Smooth muscle cell (in vitro differentiated cells): ENCODE results near the gene C5orf47. TPM values are rescaled to one million over a fixed set of nuclear protein-coding genes. Genes with fewer than 3 reads are reported as not detected.
"Not testable (repeated sequence)": the region's sequence is repeated elsewhere in the genome, so short reads cannot be mapped to it uniquely, and the experiment has no call there.

Source experiments
- DNase-seq: peaks from one replicate; lab custom pipeline; 2025; ENCODE audit not compliant: unreplicated experiment; lab: John Stamatoyannopoulos, UW
- H2AFZ ChIP-seq: fragments of 200-600 bp; sonication (generic); 2 replicates; pipeline ENCODE4 v1.6.0; 2016; ENCODE audit warnings: antibody characterized with exemption, low read depth, mild to moderate bottlenecking
- H3F3A ChIP-seq: fragments of 200-600 bp; sonication (generic); 2 replicates; pipeline ENCODE4 v1.6.0; 2017; ENCODE audit warnings: antibody characterized with exemption, low read depth
- H3K27ac ChIP-seq: fragments of 200-600 bp; sonication (generic); 2 replicates; pipeline ENCODE4 v1.5.1; 2016; ENCODE audit warnings: low read depth, mild to moderate bottlenecking
- H3K27me3 ChIP-seq: fragments of 200-600 bp; sonication (generic); 2 replicates; pipeline ENCODE4 v1.6.1; 2016; ENCODE audit warnings: low read depth, mild to moderate bottlenecking
- H3K36me3 ChIP-seq: fragments of 200-600 bp; sonication (generic); 2 replicates; pipeline ENCODE4 v1.5.1; 2016; ENCODE audit warnings: low read depth
- H3K4me1 ChIP-seq: fragments of 200-600 bp; sonication (generic); 2 replicates; pipeline ENCODE4 v1.5.1; 2016; ENCODE audit warnings: low read depth
- H3K4me2 ChIP-seq: fragments of 200-600 bp; sonication (generic); 2 replicates; pipeline ENCODE4 v1.6.0; 2016; ENCODE audit warnings: mild to moderate bottlenecking
- H3K4me3 ChIP-seq: fragments of 200-600 bp; sonication (generic); 2 replicates; pipeline ENCODE4 v1.5.1; 2016; ENCODE audit warnings: mild to moderate bottlenecking
- H3K79me2 ChIP-seq: fragments of 200-600 bp; sonication (generic); 2 replicates; pipeline ENCODE4 v1.6.0; 2016; ENCODE audit warnings: low read depth, mild to moderate bottlenecking
- H3K9ac ChIP-seq: fragments of 200-600 bp; sonication (generic); 2 replicates; pipeline ENCODE4 v1.6.0; 2016; ENCODE audit warnings: low read depth
- H3K9me3 ChIP-seq: fragments of 200-600 bp; sonication (generic); replicated peaks from 2 replicates; pipeline ENCODE4 v1.5.1; 2016; ENCODE audit warnings: low read depth
- H4K20me1 ChIP-seq: fragments of 200-600 bp; sonication (generic); 2 replicates; pipeline ENCODE4 v1.6.0; 2016; ENCODE audit warnings: low read depth
- WGBS: methylation state at CpG from one replicate; pipeline ENCODE4 v1.1.7; 2016; ENCODE audit warnings: low lambda C conversion rate; 5-methylcytosine and 5-hydroxymethylcytosine counted together
- polyA plus RNA-seq: library from polyadenylated mRNA; unstranded; fragments of >200 nt; fragmentation: Nextera tagmentation; extraction: Ambion mirVana; gene quantifications from 2 replicates; pipeline ENCODE4 v1.2.1, GENCODE V29; 2016
- total RNA-seq: library from RNA; depleted of rRNA; stranded (reverse); fragments of >200 nt; gene quantifications from 2 replicates; pipeline ENCODE4 v1.2.3, GENCODE V29; 2014
- TF ChIP-seq, protein P1 (sequence below): fragments of 200-600 bp; sonication (generic); IDR thresholded peaks from 2 replicates; pipeline ENCODE4 v1.5.1; 2017; ENCODE audit warnings: borderline replicate concordance, mild to moderate bottlenecking, antibody characterized with exemption; ENCODE audit not compliant: insufficient read depth, poor library complexity, severe bottlenecking

C5orf47 gene
- total and polyA plus RNA-seq, 2 experiments from 2014 or later, result not detected

DNA sequence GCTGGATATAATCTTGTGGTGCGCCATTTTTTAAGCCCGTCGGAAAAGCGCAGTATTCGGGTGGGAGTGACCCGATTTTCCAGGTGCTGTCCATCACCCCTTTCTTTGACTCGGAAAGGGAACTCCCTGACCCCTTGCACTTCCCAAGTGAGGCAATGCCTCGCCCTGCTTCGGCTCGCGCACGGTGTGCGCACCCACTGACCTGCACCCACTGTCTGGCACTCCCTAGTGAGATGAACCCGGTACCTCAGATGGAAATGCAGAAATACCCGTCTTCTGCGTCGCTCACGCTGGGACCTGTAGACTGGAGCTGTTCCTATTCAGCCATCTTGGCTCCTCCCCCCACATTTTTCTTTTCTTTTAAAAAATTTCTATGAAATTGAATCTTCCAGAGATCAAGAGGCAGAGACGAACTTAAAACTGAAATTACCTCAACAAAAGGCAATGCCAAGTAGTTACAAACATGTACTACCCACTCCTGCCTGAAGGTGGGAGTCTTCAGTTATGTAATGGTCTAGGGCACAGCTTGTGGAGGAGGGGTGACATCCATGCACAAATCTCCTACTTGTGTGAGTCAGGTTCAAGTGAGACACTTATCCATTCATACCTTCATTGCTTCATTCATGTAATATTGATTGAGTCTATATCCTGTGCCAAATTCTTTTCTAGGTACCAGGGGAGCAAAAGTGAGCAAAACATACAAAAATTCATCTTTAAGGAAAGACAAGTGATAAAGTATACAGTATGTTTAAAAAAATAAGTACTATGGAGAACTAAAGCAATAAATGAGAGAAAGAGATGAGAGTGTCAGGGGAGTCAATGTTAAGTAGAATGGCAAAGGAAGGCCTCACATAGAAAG, 31.3 kb downstream of the C5orf47 start:
- peak overlapping the region; percentile 66 for H2AFZ ChIP-seq
- peak overlapping the region; percentile 37 for H3K4me3 ChIP-seq
- not testable (repeated sequence) for H3K79me2 ChIP-seq, H3F3A ChIP-seq, H4K20me1 ChIP-seq, H3K27me3 ChIP-seq, DNase-seq, H3K4me1 ChIP-seq, H3K27ac ChIP-seq, H3K9me3 ChIP-seq, H3K36me3 ChIP-seq, H3K9ac ChIP-seq
- 20% methylated on average over 18 of the region's 19 CpGs for WGBS
- H3K4me2 ChIP-seq, result peak overlapping the region; percentile 51
- TF ChIP-seq, protein P1, sequence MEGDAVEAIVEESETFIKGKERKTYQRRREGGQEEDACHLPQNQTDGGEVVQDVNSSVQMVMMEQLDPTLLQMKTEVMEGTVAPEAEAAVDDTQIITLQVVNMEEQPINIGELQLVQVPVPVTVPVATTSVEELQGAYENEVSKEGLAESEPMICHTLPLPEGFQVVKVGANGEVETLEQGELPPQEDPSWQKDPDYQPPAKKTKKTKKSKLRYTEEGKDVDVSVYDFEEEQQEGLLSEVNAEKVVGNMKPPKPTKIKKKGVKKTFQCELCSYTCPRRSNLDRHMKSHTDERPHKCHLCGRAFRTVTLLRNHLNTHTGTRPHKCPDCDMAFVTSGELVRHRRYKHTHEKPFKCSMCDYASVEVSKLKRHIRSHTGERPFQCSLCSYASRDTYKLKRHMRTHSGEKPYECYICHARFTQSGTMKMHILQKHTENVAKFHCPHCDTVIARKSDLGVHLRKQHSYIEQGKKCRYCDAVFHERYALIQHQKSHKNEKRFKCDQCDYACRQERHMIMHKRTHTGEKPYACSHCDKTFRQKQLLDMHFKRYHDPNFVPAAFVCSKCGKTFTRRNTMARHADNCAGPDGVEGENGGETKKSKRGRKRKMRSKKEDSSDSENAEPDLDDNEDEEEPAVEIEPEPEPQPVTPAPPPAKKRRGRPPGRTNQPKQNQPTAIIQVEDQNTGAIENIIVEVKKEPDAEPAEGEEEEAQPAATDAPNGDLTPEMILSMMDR, result peak; percentile 47

GRCh38 chr5:174020928-174021304, 31.9 kb downstream of the C5orf47 start:
- WGBS, result 98% methylated on average over 3 of the region's 3 CpGs

DNA sequence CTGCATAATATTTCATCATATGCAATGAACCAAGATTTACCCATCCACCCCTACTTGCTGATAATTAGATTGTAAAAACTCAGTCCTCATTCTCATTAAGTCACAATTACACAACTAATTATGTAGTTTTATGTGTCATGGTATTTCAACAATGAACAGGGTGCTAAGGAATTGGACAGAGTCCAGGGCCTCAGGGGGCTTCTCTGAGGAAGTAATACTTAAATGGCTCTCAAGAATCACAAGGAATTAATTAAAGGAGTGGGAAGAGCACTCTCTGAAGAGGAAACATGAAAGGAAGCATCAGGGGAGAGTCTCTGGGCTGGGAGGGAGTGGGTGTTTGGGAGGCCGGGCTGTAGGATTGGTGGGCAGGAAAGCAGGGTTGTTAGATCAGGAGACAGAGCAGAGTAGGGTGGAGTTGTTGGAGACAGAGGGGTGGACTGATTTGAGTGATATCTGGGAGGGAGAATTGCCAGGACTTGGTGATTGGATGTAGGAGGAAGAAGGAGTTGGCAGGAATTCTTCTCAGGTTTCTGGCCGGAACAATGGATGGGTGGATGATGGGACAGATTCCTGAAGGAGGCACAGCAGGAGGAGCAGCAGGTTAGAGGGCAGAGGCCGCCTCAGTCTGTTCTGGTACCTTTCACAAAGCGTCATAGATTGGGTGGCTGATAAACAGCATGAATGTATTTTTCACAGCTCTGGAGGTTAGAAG, 33.6 kb downstream of the C5orf47 start:
- Histone ChIP-seq H3K4me3 (no peak overlapping the region), H2AFZ (no peak overlapping the region), H3K36me3 (no peaks in the 10 kb centered on the region), H3K79me2 (no peaks in the 10 kb centered on the region), H3K4me2 (no peak overlapping the region), H3K27ac (no peak overlapping the region), H3K9ac (no peak overlapping the region), H3K4me1 (no peaks in the 10 kb centered on the region), H4K20me1 (no peaks in the 10 kb centered on the region), H3K9me3 (no peaks in the 10 kb centered on the region), H3K27me3 (no peaks in the 10 kb centered on the region), H3F3A (no peaks in the 10 kb centered on the region)
- TF ChIP-seq, protein P1, result no peak
- WGBS, result 78% methylated on average over 4 of the region's 4 CpGs
- DNase-seq, result no peak

More at GRCh38 chr5:174020928-174021304, 31.9 kb downstream of the C5orf47 start:
- H3K4me2 ChIP-seq, result no peak overlapping the region
- no peaks in the 10 kb centered on the region for H3F3A ChIP-seq
- H4K20me1 ChIP-seq, result no peaks in the 10 kb centered on the region
- H3K4me1 ChIP-seq, result no peaks in the 10 kb centered on the region
- no peak for DNase-seq
- no peak overlapping the region for H3K27ac ChIP-seq
- H3K36me3 ChIP-seq, result no peaks in the 10 kb centered on the region
- H3K79me2 ChIP-seq, result no peaks in the 10 kb centered on the region
- TF ChIP-seq, protein P1, result no peak
- H3K9me3 ChIP-seq, result no peaks in the 10 kb centered on the region
- no peak overlapping the region for H2AFZ ChIP-seq
- H3K4me3 ChIP-seq, result no peak overlapping the region
- H3K27me3 ChIP-seq, result no peaks in the 10 kb centered on the region
- H3K9ac ChIP-seq, result no peak overlapping the region
